GM15510 (cell line): ENCODE data around the gene UBTF.

Source experiments
- POLR2A ChIP-seq: IDR thresholded peaks from 3 replicates; pipeline ENCODE4 v1.6.1; 2011; ENCODE audit warnings: borderline replicate concordance; ENCODE audit not compliant: insufficient read length; ENCODE audit errors: extremely low read depth

The UBTF gene

GRCh38 chr17:44254361-44255095, 35.1 kb upstream of the UBTF start:
- TF ChIP-seq POLR2A = no peak

GRCh38 chr17:44253006-44253405, 33.5 kb upstream of the UBTF start:
- TF ChIP-seq POLR2A = no peak

GRCh38 chr17:44251062-44251461, 31.6 kb upstream of the UBTF start:
- no peak for TF ChIP-seq POLR2A

- TF ChIP-seq POLR2A = no peak
These were observed 30.2 kb upstream of the UBTF start for GRCh38 chr17:44249501-44250246.

- no peak for TF ChIP-seq POLR2A
These were observed 28.6 kb upstream of the UBTF start for GRCh38 chr17:44247876-44248736.

- no peak for TF ChIP-seq POLR2A
These were observed 28.0 kb upstream of the UBTF start for GRCh38 chr17:44247440-44247841.

- no peak for TF ChIP-seq POLR2A
These were observed 21.7 kb upstream of the UBTF start for GRCh38 chr17:44241106-44241624.

- no peak for TF ChIP-seq POLR2A
These were observed 17.0 kb upstream of the UBTF start for GRCh38 chr17:44236444-44236991.

- TF ChIP-seq POLR2A = no peak
These were observed 16.1 kb upstream of the UBTF start for GRCh38 chr17:44235583-44235936.

GRCh38 chr17:44233582-44233981, 14.1 kb upstream of the UBTF start:
- TF ChIP-seq POLR2A = no peak

- no peak for TF ChIP-seq POLR2A
These were observed 12.6 kb upstream of the UBTF start for GRCh38 chr17:44232061-44232460.

- TF ChIP-seq POLR2A = no peak
These were observed 10.7 kb upstream of the UBTF start for GRCh38 chr17:44230140-44230539.

GRCh38 chr17:44229090-44229489, 9.6 kb upstream of the UBTF start:
- no peak for TF ChIP-seq POLR2A

GRCh38 chr17:44223541-44224071, 4.1 kb upstream of the UBTF start:
- no peak for TF ChIP-seq POLR2A
